Endothelial cell of umbilical vein (primary cell): ENCODE data around the gene IQGAP3. TPM values are rescaled to one million over a fixed set of nuclear protein-coding genes. Genes with fewer than 3 reads are reported as not detected.
A peak's percentile ranks its signal among the peaks of the same experiment; 100 is the strongest.

Experiments used
- BruUV-seq: library from RNA; stranded (reverse); fragments of 400-500 nt; replicated peaks from 2 replicates; lab custom pipeline; 2021; lab: Mats Ljungman, UMichigan
- CTCF ChIA-PET: fragments of 300-600, 350-600 bp; sonication (Branson Sonifier 250); formaldehyde crosslinking; loops from one replicate; lab custom pipeline; 2021; ENCODE audit warnings: antibody characterized with exemption, inconsistent platforms; lab: Charles Lee
- POLR2A ChIA-PET: fragments of 300-600, 350-600 bp; sonication (Branson Sonifier 250); formaldehyde crosslinking; loops from one replicate; lab custom pipeline; 2021; ENCODE audit warnings: antibody characterized with exemption, inconsistent platforms; lab: Charles Lee
- DNase-seq: peaks from one replicate; pipeline ENCODE4 v3.0.0-alpha.2; 2011; ENCODE audit warnings: low read depth, low spot score
- FAIRE-seq: peaks from 2 replicates; lab custom pipeline; 2011; peaks lifted over from hg19 to GRCh38; lab: Jason Lieb, UNC
- H2AFZ ChIP-seq: 2 replicates; pipeline ENCODE4 v1.6.0; 2012; ENCODE audit warnings: low read depth, low read length, control low read depth, inconsistent platforms
- H3K27ac ChIP-seq: 2 replicates; pipeline ENCODE4 v1.5.1; 2011; ENCODE audit warnings: low read depth, mild to moderate bottlenecking, control low read depth, low read length, moderate library complexity; ENCODE audit not compliant: insufficient read depth
- H3K27me3 ChIP-seq, 2 experiments: 2 replicates each; pipeline versions ENCODE4 v1.6.0 to v1.6.1; 2011; ENCODE audit warnings: low read length in 2 of 2, mixed read lengths in 1 of 2; ENCODE audit not compliant: control insufficient read depth in 2 of 2, insufficient read depth in 2 of 2
- H3K36me3 ChIP-seq, 2 experiments: 2 replicates in 1 of 2; 3 replicates in 1 of 2; pipeline ENCODE4 v1.5.1; 2011; ENCODE audit warnings: low read length in 2 of 2, mild to moderate bottlenecking in 1 of 2, moderate library complexity in 1 of 2; ENCODE audit not compliant: control insufficient read depth in 2 of 2, insufficient read depth in 2 of 2; ENCODE audit errors: extremely low read depth in 1 of 2
- H3K4me1 ChIP-seq: 3 replicates; pipeline ENCODE4 v1.5.1; 2011; ENCODE audit warnings: mild to moderate bottlenecking, low read length; ENCODE audit not compliant: control insufficient read depth, insufficient read depth; ENCODE audit errors: extremely low read depth
- H3K4me2 ChIP-seq: 2 replicates; pipeline ENCODE4 v1.6.1; 2011; ENCODE audit warnings: low read length, control low read depth, mixed read lengths; ENCODE audit not compliant: insufficient read depth
- H3K4me3 ChIP-seq, 3 experiments: fragments of 200-600 bp in 1 of 3; sonication (generic), shearing (Covaris generic) in 1 of 3; replicated peaks in 1 of 3; 2 replicates each; pipeline ENCODE4 v1.5.1; 2011 to 2016; ENCODE audit warnings: control low read depth in 3 of 3, low read length in 3 of 3, mild to moderate bottlenecking in 2 of 3, inconsistent platforms in 1 of 3, low read depth in 1 of 3, moderate library complexity in 1 of 3; ENCODE audit not compliant: insufficient read depth in 1 of 3
- H3K79me2 ChIP-seq: 2 replicates; pipeline ENCODE4 v1.6.0; 2012; ENCODE audit warnings: low read length, inconsistent platforms; ENCODE audit not compliant: control insufficient read depth, insufficient read depth
- H3K9ac ChIP-seq: replicated peaks from 2 replicates; pipeline ENCODE3; 2011; ENCODE audit warnings: low read length, control low read depth; ENCODE audit not compliant: insufficient read depth; ENCODE audit errors: extremely low read depth
- H3K9me1 ChIP-seq: replicated peaks from 3 replicates; pipeline ENCODE4 v1.6.0; 2011; ENCODE audit warnings: mild to moderate bottlenecking, low read length; ENCODE audit not compliant: control insufficient read depth, insufficient read depth; ENCODE audit errors: extremely low read depth
- H3K9me3 ChIP-seq: replicated peaks from 2 replicates; pipeline ENCODE4 v1.5.1; 2012; ENCODE audit warnings: low read length, inconsistent platforms; ENCODE audit not compliant: control insufficient read depth, insufficient read depth
- H4K20me1 ChIP-seq: replicated peaks from 2 replicates; pipeline ENCODE3; 2011; ENCODE audit warnings: mild to moderate bottlenecking, low read length; ENCODE audit not compliant: control insufficient read depth, insufficient read depth; ENCODE audit errors: extremely low read depth
- EZH2 ChIP-seq: IDR thresholded peaks from 2 replicates; pipeline ENCODE4 v1.6.1; 2012; ENCODE audit warnings: borderline replicate concordance, low read depth, mild to moderate bottlenecking, moderate library complexity, low read length, inconsistent platforms; ENCODE audit not compliant: severe bottlenecking
- FOS ChIP-seq: IDR thresholded peaks from 2 replicates; pipeline ENCODE4 v1.6.1; 2011; ENCODE audit warnings: mild to moderate bottlenecking, low read length, moderate library complexity, borderline replicate concordance; ENCODE audit not compliant: insufficient read depth
- GATA2 ChIP-seq: IDR thresholded peaks from 2 replicates; pipeline ENCODE4 v1.7.0; 2011; ENCODE audit warnings: low read depth, mild to moderate bottlenecking, moderate library complexity, mixed read lengths, low read length; ENCODE audit not compliant: insufficient read length, insufficient read depth
- JUN ChIP-seq: IDR thresholded peaks from 2 replicates; pipeline ENCODE4 v1.6.1; 2011; ENCODE audit warnings: borderline replicate concordance, low read depth; ENCODE audit not compliant: insufficient read length, insufficient read depth
- MAX ChIP-seq: IDR thresholded peaks from 2 replicates; pipeline ENCODE4 v1.6.1; 2011; ENCODE audit not compliant: insufficient read depth, insufficient read length
- MYC ChIP-seq: IDR thresholded peaks from one replicate; pipeline ENCODE4 v1.6.1; 2011; ENCODE audit warnings: mild to moderate bottlenecking, low read depth, low read length
- POLR2A ChIP-seq: IDR thresholded peaks from 2 replicates; pipeline ENCODE4 v1.6.1; 2012; ENCODE audit warnings: low read depth, mild to moderate bottlenecking, control low read depth, low read length
- POLR2AphosphoS5 ChIP-seq: IDR thresholded peaks from 2 replicates; pipeline ENCODE4 v1.6.1; 2012; ENCODE audit warnings: low read depth, mild to moderate bottlenecking, control low read depth, low read length, moderate library complexity; ENCODE audit not compliant: insufficient read depth
- dilution Hi-C: fragments of 300-500 bp; cut with MboI; formaldehyde crosslinking; loops from one replicate; pipeline ENCODE4 v1.15.0; 2019; ENCODE audit warnings: low sequenced_read_pairs; ENCODE audit not compliant: extremely low pct_ligation_motif_present
- intact Hi-C: fragments of 100-400 bp; cut with micrococcal nuclease; formaldehyde crosslinking; loops from one replicate; pipeline ENCODE4 v1.10.0; 2022
- polyA plus RNA-seq, 4 experiments: library from polyadenylated mRNA; depleted of rRNA in 3 of 4; stranded (reverse) in 3 of 4; unstranded in 1 of 4; fragments of >200 nt; gene quantifications; 2 replicates each; pipeline versions ENCODE4 v1.2.1 to v1.2.3, GENCODE V29; 2011 to 2012; ENCODE audit warnings: missing spikeins in 1 of 4
- total RNA-seq: library from RNA; stranded (reverse); gene quantifications from 2 replicates; pipeline ENCODE4 v1.2.3, GENCODE V29; 2021

The IQGAP3 gene
- total and polyA plus RNA-seq, 2 donors (not counting 3 experiments of a cell fraction or from before 2014, with no cell fraction given): 28.3 to 60.7 TPM

GRCh38 chr1:156591432-156592157 lies 19.2 kb upstream of the IQGAP3 start, which contains the start of gene NAXE:
Gene NAXE (plus strand): TSS chr1:156591776. CDS start chr1:156591805, 29 bp downstream.
- Histone ChIP-seq H2AFZ (peak within 1 kb of the TSS; percentile 75), H3K9me1 (no peaks in the 10 kb centered on the region), H3K4me3 (peak within 1 kb of the TSS; percentile 52 to 77 (median 75)), H3K36me3 (peaks cover 0 to 24% of the 10 kb centered on the region in 2 experiments), H4K20me1 (no peaks in the 10 kb centered on the region), H3K4me2 (peak within 1 kb of the TSS; percentile 79), H3K27ac (peak within 1 kb of the TSS; percentile 32), H3K79me2 (peaks cover 5% of the 10 kb centered on the region), H3K27me3 (no peaks in the 10 kb centered on the region), H3K4me1 (peaks cover 17% of the 10 kb centered on the region), H3K9ac (peak within 1 kb of the TSS; percentile 67), H3K9me3 (no peaks in the 10 kb centered on the region)
- DNase-seq (peak; percentile 67), FAIRE-seq (peak; percentile 93)
- POLR2A ChIA-PET: interaction anchor here (1.8 kb wide), 1 partner anchor 10 kb away, joined by 9 read pairs; the partner anchor contains the start of gene GPATCH4
- no TSS peak for BruUV-seq
- no peak for TF ChIP-seq EZH2
- peak; percentile 91 for TF ChIP-seq POLR2AphosphoS5
- TF ChIP-seq MAX: no peak
- TF ChIP-seq GATA2: no peak
- no peak for TF ChIP-seq MYC
- peak; percentile 93 for TF ChIP-seq POLR2A
- TF ChIP-seq JUN: no peak
- no peak for TF ChIP-seq FOS
- intact Hi-C loops: loop anchor here (5.0 kb wide), 1 partner anchor 89 kb away; the partner anchor contains the start of gene MEF2D
- CTCF ChIA-PET: interaction anchor here (1.0 to 4.9 kb wide), 11 partner anchors 8 to 206 kb away, joined by 3 to 32 read pairs (median 4); partner anchors contain the start of genes GPATCH4 and TTC24
- dilution Hi-C loops: no loop called here
